ENCODE data around the gene FKBP5.

Gene FKBP5

DNA sequence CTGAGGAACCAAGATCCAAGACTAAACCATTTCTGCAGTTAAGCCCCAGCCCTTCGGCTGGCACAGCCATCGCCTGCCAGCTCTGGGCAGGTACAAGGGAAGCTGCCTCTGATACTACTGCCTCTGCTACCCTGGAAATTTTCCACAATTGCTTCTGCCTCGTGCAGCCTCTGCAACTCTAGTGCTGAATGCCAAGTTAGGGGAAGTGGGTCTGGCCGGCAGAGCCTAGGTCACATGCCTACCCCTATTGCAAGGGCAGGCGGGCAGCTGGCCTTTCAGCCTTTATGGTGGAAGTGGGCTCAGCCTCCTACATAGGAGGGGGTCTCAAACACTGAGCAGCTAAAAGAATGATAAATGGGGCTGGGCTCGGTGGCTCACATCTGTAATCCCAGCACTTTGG lies 131.5 kb downstream of the FKBP5 start:
- ChIA-PET CTCF (no interaction called here), POLR2A (ENCODE audit: low non-redundant PET) (no interaction called here)
- no peak for DNase-seq (ENCODE audit: low spot score)
- no peak overlapping the region for H3K27ac ChIP-seq
- no peak for TF ChIP-seq CTCF (conservative IDR thresholded peaks at IDR 0.05; ENCODE audit: low read depth)

DNA sequence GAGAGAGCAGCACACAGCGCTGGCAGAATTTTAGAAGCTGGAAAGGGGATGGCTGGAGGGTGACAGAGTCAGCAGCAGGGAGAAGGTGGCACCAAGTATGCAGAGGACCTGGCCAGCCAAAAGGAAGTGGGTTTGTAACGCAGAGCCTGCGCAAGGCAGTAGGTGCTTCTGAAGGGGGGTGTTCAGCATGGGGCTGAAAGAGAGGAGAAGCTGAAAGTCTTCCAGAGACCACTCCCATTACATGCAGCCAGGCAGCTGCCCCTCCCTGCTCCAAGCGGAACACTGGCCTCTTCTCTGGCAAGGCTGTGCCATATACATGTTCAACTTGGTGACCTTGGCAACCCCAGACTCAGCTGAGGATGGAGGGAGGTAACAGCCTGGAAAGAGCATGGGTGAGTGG lies 133.9 kb downstream of the FKBP5 start:
- no peak overlapping the region for H3K27ac ChIP-seq
- ChIA-PET POLR2A (ENCODE audit: low non-redundant PET) (no interaction called here), CTCF (no interaction called here)
- DNase-seq (ENCODE audit: low spot score): no peak
- no peak for TF ChIP-seq CTCF (conservative IDR thresholded peaks at IDR 0.05; ENCODE audit: low read depth)

- POLR2A ChIA-PET (ENCODE audit: low non-redundant PET): no interaction called here
- CTCF ChIA-PET: interaction anchor here (1.0 kb wide), 1 partner anchor 18 kb away, joined by 3 read pairs; no protein-coding TSS in a partner anchor
- no peak for TF ChIP-seq CTCF (conservative IDR thresholded peaks at IDR 0.05; ENCODE audit: low read depth)
- DNase-seq (ENCODE audit: low spot score): no peak
- no peak overlapping the region for H3K27ac ChIP-seq
Measured at GRCh38 chr6:35553315-35553714, 135.4 kb downstream of the FKBP5 start.

- no peak overlapping the region for H3K27ac ChIP-seq
- POLR2A ChIA-PET (ENCODE audit: low non-redundant PET): no interaction called here
- CTCF ChIA-PET: interaction anchor here (0.5 to 1.0 kb wide), 6 partner anchors 17 to 406 kb away, joined by 3 to 4 read pairs (median 3); no protein-coding TSS in a partner anchor
- TF ChIP-seq CTCF (conservative IDR thresholded peaks at IDR 0.05; ENCODE audit: low read depth): peak; percentile 56
- no peak for DNase-seq (ENCODE audit: low spot score)
Measured at GRCh38 chr6:35552285-35552917, 136.3 kb downstream of the FKBP5 start.

DNA sequence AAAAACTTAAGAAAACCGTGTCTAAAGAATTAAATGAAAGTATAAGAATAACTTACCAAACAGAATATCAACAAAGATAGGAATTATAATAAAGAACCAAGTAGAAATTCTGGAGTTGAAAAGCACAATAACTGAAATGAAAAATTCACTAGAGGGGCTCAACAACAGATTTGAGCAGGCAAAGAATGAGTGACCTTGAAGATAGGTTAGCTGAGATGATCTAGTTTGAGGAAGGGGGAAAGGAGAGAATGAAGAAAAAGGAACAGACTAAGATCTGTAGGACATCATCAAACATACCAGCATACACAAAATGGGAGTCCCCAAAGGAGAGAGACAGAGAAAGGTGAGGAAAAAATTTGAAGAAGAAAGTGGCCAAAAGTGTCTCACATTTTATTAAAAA lies 138.3 kb downstream of the FKBP5 start:
- no peak for DNase-seq (ENCODE audit: low spot score)
- H3K27ac ChIP-seq: no peak overlapping the region
- ChIA-PET POLR2A (ENCODE audit: low non-redundant PET) (no interaction called here), CTCF (interaction anchor here (0.6 kb wide), 1 partner anchor 1318 kb away, joined by 3 read pairs; no protein-coding TSS in a partner anchor)
- TF ChIP-seq CTCF (conservative IDR thresholded peaks at IDR 0.05; ENCODE audit: low read depth): no peak

- CTCF ChIA-PET: interaction anchor here (0.6 kb wide), 1 partner anchor 250 kb away, joined by 3 read pairs; the partner anchor contains the start of gene DEF6
- TF ChIP-seq CTCF (conservative IDR thresholded peaks at IDR 0.05; ENCODE audit: low read depth): no peak
- no peak overlapping the region for H3K27ac ChIP-seq
- DNase-seq (ENCODE audit: low spot score): no peak
- POLR2A ChIA-PET (ENCODE audit: low non-redundant PET): no interaction called here
Measured at GRCh38 chr6:35547676-35548075, 141.0 kb downstream of the FKBP5 start.
